Dermis microvascular lymphatic vessel endothelial cell (primary cell): Measurements from ENCODE around the gene ZC3H12C. TPM values are rescaled to one million over a fixed set of nuclear protein-coding genes. Genes with fewer than 3 reads are reported as not detected.
"Not testable (repeated sequence)": the region's sequence is repeated elsewhere in the genome, so short reads cannot be mapped to it uniquely, and the experiment has no call there.

ENCODE experiments used
- DNase-seq, 2 donors: peaks; one replicate each; pipeline versions ENCODE4 v3.0.0 to v3.0.0-alpha.2; 2010; ENCODE audit warnings: low read depth in 2 of 2
- total RNA-seq: library from RNA; depleted of rRNA; stranded (reverse); fragments of >200 nt; gene quantifications from 2 replicates; pipeline ENCODE4 v1.2.1, GENCODE V29; 2014

ZC3H12C gene
- total RNA-seq, 1 donor from 2014 or later: 10.5 TPM

GRCh38 chr11:110208678-110209312 lies 115.6 kb downstream of the ZC3H12C start:
- DNase-seq: not testable (repeated sequence)

DNA sequence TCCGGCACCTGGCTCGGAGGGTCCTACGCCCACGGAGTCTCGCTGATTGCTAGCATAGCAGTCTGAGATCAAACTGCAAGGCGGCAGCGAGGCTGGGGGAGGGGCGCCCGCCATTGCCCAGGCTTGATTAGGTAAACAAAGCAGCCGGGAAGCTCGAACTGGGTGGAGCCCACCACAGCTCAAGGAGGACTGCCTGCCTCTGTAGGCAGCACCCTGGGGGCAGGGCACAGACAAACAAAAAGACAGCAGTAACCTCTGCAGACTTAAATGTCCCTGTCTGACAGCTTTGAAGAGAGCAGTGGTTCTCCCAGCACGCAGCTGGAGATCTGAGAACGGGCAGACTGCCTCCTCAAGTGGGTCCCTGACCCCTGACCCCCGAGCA lies 116.1 kb downstream of the ZC3H12C start:
- DNase-seq: not testable (repeated sequence)

- no peak for DNase-seq
These were observed 124.2 kb downstream of the ZC3H12C start for GRCh38 chr11:110217223-110217877.

DNA sequence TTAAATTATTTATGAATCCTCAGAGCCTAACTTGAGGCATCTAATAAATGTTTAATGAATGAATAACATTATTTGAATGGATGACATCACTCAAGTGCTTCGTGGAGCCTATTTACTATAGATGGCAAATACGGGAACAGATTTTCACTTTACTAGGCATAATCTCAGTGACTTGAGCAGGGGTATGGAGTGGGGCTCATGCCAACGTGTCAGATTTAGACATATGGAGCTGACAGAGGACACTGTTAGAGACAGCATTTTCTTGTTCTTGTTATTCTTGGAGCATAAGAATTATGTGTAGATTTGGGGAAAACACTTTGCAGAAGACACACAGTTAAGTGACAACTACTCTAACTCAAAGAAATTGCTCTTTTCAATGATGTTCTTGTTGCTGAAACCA lies 124.7 kb downstream of the ZC3H12C start:
- DNase-seq: no peak

- DNase-seq: no peak
These were observed 126.0 kb downstream of the ZC3H12C start for GRCh38 chr11:110219006-110219785.

Other genes with a start within 250 kb of the ZC3H12C start
- 60.4 and 90.6 TPM in 2 replicates for gene RDX, start 203.2 kb downstream of the ZC3H12C start, total RNA-seq